PC-3 (cell line): ENCODE results near the gene MMP23B. TPM values are rescaled to one million over a fixed set of nuclear protein-coding genes. Genes with fewer than 3 reads are reported as not detected.

Source experiments
- ATAC-seq: fragments of 200-7000 bp; cut with Tn5 transposase; 2 replicates; pipeline ENCODE4 v1.9.1; 2020; ENCODE audit warnings: mild to moderate bottlenecking, moderate library complexity
- BruUV-seq: library from RNA; stranded (reverse); fragments of 400-500 nt; replicated peaks from 2 replicates; lab custom pipeline; 2021; lab: Mats Ljungman, UMichigan
- CTCF ChIA-PET: fragments of 300-600 bp; sonication (Branson Sonifier 250); formaldehyde crosslinking; loops from one replicate; lab custom pipeline; 2022; ENCODE audit warnings: antibody characterized with exemption; lab: Charles Lee
- POLR2A ChIA-PET: fragments of 300-600 bp; sonication (Branson Sonifier 250); formaldehyde crosslinking; loops from one replicate; lab custom pipeline; 2022; ENCODE audit warnings: antibody characterized with exemption; ENCODE audit not compliant: unreplicated experiment; lab: Charles Lee
- DNase-seq: peaks from one replicate; pipeline ENCODE4 v3.0.0-alpha.2; 2015
- H2AFZ ChIP-seq: fragments of 300-600 bp; sonication (generic); 2 replicates; pipeline ENCODE4 v1.6.0; 2016; ENCODE audit warnings: antibody characterized with exemption, low read length
- H3F3A ChIP-seq: fragments of 300-600 bp; sonication (generic); one replicate; pipeline ENCODE4 v1.6.0; 2017; ENCODE audit warnings: antibody characterized with exemption, low read length, control low read depth, mild to moderate bottlenecking; ENCODE audit not compliant: unreplicated experiment
- H3K27ac ChIP-seq: fragments of 300-600 bp; sonication (generic); 2 replicates; pipeline ENCODE4 v1.5.1; 2016; ENCODE audit warnings: mild to moderate bottlenecking, low read length
- H3K27me3 ChIP-seq: fragments of 300-600 bp; sonication (generic); 2 replicates; pipeline ENCODE4 v1.6.1; 2016; ENCODE audit warnings: low read length, mixed read lengths
- H3K36me3 ChIP-seq: fragments of 300-600 bp; sonication (generic); 2 replicates; pipeline ENCODE4 v1.6.1; 2016; ENCODE audit warnings: low read depth, mixed run types, low read length, mixed read lengths
- H3K4me1 ChIP-seq: fragments of 300-600 bp; sonication (generic); 2 replicates; pipeline ENCODE4 v1.5.1; 2016; ENCODE audit warnings: low read length; ENCODE audit not compliant: insufficient read depth
- H3K4me2 ChIP-seq: fragments of 300-600 bp; sonication (generic); 2 replicates; pipeline ENCODE4 v1.6.0; 2016; ENCODE audit warnings: low read length
- H3K4me3 ChIP-seq: fragments of 300-600 bp; sonication (generic); 2 replicates; pipeline ENCODE4 v1.5.1; 2016; ENCODE audit warnings: mild to moderate bottlenecking, low read length, mixed read lengths
- H3K79me2 ChIP-seq: fragments of 300-600 bp; sonication (generic); 2 replicates; pipeline ENCODE4 v1.6.1; 2017; ENCODE audit warnings: low read length, mixed read lengths
- H3K9ac ChIP-seq: fragments of 300-600 bp; sonication (generic); 2 replicates; pipeline ENCODE4 v1.6.0; 2016; ENCODE audit warnings: mild to moderate bottlenecking, low read length
- H3K9me2 ChIP-seq: fragments of 300-600 bp; sonication (generic); replicated peaks from 2 replicates; pipeline ENCODE4 v1.6.1; 2016; ENCODE audit warnings: mixed run types, low read length, mixed read lengths
- H3K9me3 ChIP-seq: fragments of 300-600 bp; sonication (generic); 2 replicates; pipeline ENCODE4 v1.6.1; 2016; ENCODE audit warnings: low read length, mixed read lengths
- H4K20me1 ChIP-seq: fragments of 300-600 bp; sonication (generic); 2 replicates; pipeline ENCODE4 v1.6.1; 2016; ENCODE audit warnings: low read length, mixed read lengths
- CTCF ChIP-seq: fragments of 300-600 bp; sonication (generic); conservative IDR thresholded peaks from 2 replicates; pipeline ENCODE4 v1.5.1; 2017; ENCODE audit warnings: antibody characterized with exemption, low read depth, mild to moderate bottlenecking, low read length
- EZH2 ChIP-seq: fragments of 300-600 bp; sonication (generic); IDR thresholded peaks from one replicate; pipeline ENCODE4 v1.6.1; 2017; ENCODE audit warnings: antibody characterized with exemption, mild to moderate bottlenecking, low read length; ENCODE audit not compliant: unreplicated experiment
- EZH2phosphoT487 ChIP-seq: fragments of 300-600 bp; sonication (generic); IDR thresholded peaks from 2 replicates; pipeline ENCODE4 v1.6.1; 2018; ENCODE audit warnings: mild to moderate bottlenecking, antibody characterized with exemption, low read length, borderline replicate concordance
- intact Hi-C: fragments of 100-400 bp; cut with micrococcal nuclease; formaldehyde crosslinking; loops from 2 replicates; pipeline ENCODE4 v1.9.0; 2023
- total RNA-seq: library from RNA; depleted of rRNA; stranded (reverse); fragments of >200 nt; gene quantifications from 2 replicates; pipeline ENCODE4 v1.2.3, GENCODE V29; 2014

The MMP23B gene
- total RNA-seq, 1 experiment from 2014 or later: 28.4 TPM

- peaks cover 12% of the 10 kb centered on the region; the same call in 1 of the 2 replicates for H4K20me1 ChIP-seq
- H3K27ac ChIP-seq: peak overlapping the region; percentile 97
- no peaks in the 10 kb centered on the region for H3K9me3 ChIP-seq
- CTCF ChIA-PET: interaction anchor here (1.0 kb wide), 1 partner anchor 632 kb away, joined by 4 read pairs; the partner anchor contains the start of gene PERM1
- BruUV-seq: TSS peak; percentile 52
- H2AFZ ChIP-seq: peak overlapping the region; percentile 78
- H3K79me2 ChIP-seq: peaks cover 39% of the 10 kb centered on the region
- peak overlapping the region; percentile 84 for H3K4me2 ChIP-seq
- H3K36me3 ChIP-seq: no peaks in the 10 kb centered on the region; the same call in 1 of the 2 replicates
- peaks cover 4% of the 10 kb centered on the region for H3F3A ChIP-seq
- DNase-seq (peak; percentile 83), ATAC-seq (peak; percentile 0; the same call in 1 of the 2 replicates)
- peak overlapping the region; percentile 98 for H3K9ac ChIP-seq
- intact Hi-C loops: loop anchor here (10.0 kb wide), 1 partner anchor 550 kb away; no protein-coding TSS in a partner anchor
- peak overlapping the region; percentile 94 for H3K4me3 ChIP-seq
- POLR2A ChIA-PET: interaction anchor here (0.5 to 0.7 kb wide), 4 partner anchors 103 to 919 kb away, joined by 3 to 6 read pairs (median 4); partner anchors contain the start of genes MORN1 and RER1
- peaks cover 28% of the 10 kb centered on the region for H3K4me1 ChIP-seq
- H3K9me2 ChIP-seq: no peaks in the 10 kb centered on the region
- H3K27me3 ChIP-seq: no peaks in the 10 kb centered on the region
- no peak for TF ChIP-seq CTCF
- TF ChIP-seq EZH2phosphoT487: no peak
- TF ChIP-seq EZH2: no peak
Observed at GRCh38 chr1:1614204-1614953, 17.6 kb upstream of the MMP23B start.

DNA sequence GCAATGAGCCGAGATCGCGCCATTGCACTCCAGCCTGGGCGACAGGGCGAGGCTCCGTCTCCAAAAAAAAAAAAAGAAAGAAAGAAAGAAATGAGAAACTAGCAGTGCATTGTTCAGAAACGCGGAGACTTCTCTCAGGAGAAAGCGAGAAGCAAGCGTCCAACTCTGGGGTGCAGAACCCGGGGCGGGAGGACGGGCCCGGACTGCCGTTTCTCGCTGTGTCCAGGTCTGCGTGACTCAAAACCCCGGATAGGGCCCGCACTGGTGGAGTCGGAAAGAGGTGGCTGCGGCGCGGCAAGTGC lies 17.1 kb upstream of the MMP23B start:
- Histone ChIP-seq H2AFZ (peak overlapping the region; percentile 78), H3K79me2 (peaks cover 39% of the 10 kb centered on the region), H3K9me3 (no peaks in the 10 kb centered on the region), H3K36me3 (no peaks in the 10 kb centered on the region; the same call in 1 of the 2 replicates), H3K27ac (peak overlapping the region; percentile 97), H4K20me1 (peaks cover 12% of the 10 kb centered on the region; the same call in 1 of the 2 replicates), H3K4me1 (peaks cover 28% of the 10 kb centered on the region), H3K9ac (peak overlapping the region; percentile 98), H3K27me3 (no peaks in the 10 kb centered on the region), H3K9me2 (no peaks in the 10 kb centered on the region), H3K4me3 (peak overlapping the region; percentile 94), H3F3A (peaks cover 4% of the 10 kb centered on the region), H3K4me2 (peak overlapping the region; percentile 84)
- ATAC-seq (no peak), DNase-seq (no peak)
- intact Hi-C loops: loop anchor here (10.0 kb wide), 1 partner anchor 550 kb away; no protein-coding TSS in a partner anchor
- no TSS peak for BruUV-seq
- ChIA-PET POLR2A (interaction anchor here (0.5 kb wide), 1 partner anchor 777 kb away, joined by 3 read pairs; the partner anchor contains the start of genes MORN1 and RER1), CTCF (interaction anchor here (1.0 kb wide), 1 partner anchor 633 kb away, joined by 4 read pairs; the partner anchor contains the start of gene PERM1)
- TF ChIP-seq CTCF (no peak), EZH2 (no peak), EZH2phosphoT487 (no peak)
